GM12892 (cell line): Measurements from ENCODE around the gene MMEL1.

Experiments
- POLR2A ChIP-seq: IDR thresholded peaks from 2 replicates; pipeline ENCODE4 v1.6.1; 2011; ENCODE audit warnings: low read depth, low read length, control low read depth
- POLR2AphosphoS5 ChIP-seq: IDR thresholded peaks from 2 replicates; pipeline ENCODE4 v1.6.1; 2011; ENCODE audit warnings: low read depth, low read length, control low read depth
- TAF1 ChIP-seq: IDR thresholded peaks from 2 replicates; pipeline ENCODE4 v1.6.1; 2011; ENCODE audit warnings: low read depth, mild to moderate bottlenecking, control low read depth, low read length, borderline replicate concordance

DNA sequence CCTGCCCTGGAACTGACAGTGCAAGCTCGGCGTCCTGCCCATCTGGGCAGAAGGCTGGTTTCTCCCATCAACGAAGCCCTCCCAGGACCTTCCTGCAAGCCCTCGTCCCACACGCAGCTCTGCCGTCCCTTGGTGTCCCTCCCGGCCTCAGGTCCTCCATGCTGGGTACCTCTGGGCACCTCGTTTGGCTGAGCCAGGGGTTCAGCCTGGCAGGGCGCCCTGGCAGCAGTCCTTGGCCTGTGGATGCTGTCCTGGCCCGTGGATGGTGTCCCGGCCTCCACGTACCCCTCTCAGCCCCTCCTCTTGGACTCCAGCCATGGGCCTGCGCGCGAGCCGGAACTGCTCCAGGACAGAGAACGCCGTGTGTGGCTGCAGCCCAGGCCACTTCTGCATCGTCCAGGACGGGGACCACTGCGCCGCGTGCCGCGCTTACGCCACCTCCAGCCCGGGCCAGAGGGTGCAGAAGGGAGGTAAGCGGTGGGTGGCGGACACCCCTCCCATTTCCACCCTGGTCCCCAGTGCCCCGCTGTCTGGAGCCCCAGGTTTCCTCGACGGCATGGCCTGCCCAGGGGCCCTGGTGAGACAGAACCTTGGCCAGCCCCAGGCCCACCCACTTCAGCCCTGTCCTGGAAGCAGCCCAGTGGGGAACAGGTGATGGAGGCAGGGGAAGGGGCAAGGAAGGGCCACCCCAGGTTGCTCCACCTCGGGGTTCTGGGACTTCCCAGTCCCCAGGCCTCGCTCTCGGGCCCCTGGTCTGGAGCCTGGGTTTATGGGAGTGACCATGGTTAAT, 73.1 kb downstream of the MMEL1 start:
- TF ChIP-seq POLR2AphosphoS5 = no peak
- TF ChIP-seq TAF1 = no peak
- no peak for TF ChIP-seq POLR2A
